NCI-H2081 treated with DMSO at 0.1 percent for 48 hours (cell line): ENCODE data around the gene VWF.

ENCODE experiments used
- DNase-seq: peaks from one replicate; lab custom pipeline; 2025; lab: John Stamatoyannopoulos, UW

Gene VWF

GRCh38 chr12:6076776-6077691 is 47.4 kb downstream of the VWF start:
- no peak for DNase-seq

DNA sequence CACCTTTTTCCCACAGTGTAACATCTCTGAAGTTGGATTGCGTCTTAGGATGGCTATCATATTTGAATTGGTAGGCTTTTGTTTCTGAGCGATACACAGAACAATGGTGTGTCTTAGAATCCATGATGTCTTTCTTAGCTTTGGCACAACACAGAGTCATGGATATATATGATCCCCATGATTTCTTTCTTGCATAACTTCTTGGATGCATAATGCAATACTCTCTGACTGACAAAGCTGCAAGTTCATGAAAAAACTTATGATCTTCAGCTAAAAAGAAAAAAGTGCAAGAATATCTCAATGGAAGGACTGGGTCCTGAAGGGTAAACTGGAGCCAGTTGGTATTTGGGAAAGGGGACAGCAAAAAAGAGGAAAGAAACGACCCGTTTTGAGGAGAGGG is 48.1 kb downstream of the VWF start:
- no peak for DNase-seq

DNA sequence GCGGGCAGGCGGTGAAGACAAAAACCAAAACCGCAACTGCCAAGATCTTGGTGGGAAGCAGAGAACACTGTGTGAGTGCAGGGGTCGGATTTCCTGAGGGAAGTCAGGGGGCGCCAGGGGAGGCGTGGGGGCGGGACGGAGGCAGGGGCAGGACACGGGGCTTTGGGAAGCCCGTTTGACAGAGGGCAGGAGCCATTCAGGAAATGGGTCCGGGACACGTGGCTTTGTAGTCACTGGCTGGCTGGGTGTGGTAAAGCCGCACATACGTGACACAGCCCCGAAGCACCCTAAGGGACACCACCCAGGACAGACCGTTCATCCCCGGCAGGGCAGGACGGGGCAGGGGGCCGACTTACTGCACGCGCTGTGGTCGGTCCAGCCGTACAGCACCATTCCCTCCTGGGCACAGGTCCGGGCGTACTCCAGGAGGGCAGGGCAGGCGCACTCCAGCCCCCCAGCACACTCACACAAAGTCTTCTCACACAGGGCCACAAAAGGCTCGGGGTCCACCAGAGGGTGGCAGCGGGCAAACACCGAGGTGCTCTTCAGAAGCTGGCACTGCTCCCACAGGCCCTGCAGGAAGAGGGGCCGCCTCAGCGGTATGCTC is 49.4 kb downstream of the VWF start:
- no peak for DNase-seq

DNA sequence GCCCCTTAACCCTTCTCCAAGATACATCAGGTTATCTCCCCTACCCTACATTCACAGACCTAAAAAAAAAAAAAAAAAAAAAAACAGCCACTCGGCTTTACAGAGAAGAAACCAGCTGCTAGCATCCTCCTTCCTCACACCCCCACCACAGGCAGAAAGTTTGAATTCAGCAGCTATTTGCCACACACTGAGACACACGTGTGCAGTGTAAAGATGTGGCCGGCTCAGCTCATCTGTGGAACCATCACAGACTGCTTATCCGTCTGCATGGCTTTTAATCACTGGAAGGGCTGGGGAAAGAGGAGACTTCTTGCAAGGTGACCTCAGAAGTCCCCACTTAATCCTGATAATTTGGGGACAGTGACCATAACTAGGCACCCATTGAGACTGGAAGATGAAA is 50.0 kb downstream of the VWF start:
- DNase-seq, result no peak

DNA sequence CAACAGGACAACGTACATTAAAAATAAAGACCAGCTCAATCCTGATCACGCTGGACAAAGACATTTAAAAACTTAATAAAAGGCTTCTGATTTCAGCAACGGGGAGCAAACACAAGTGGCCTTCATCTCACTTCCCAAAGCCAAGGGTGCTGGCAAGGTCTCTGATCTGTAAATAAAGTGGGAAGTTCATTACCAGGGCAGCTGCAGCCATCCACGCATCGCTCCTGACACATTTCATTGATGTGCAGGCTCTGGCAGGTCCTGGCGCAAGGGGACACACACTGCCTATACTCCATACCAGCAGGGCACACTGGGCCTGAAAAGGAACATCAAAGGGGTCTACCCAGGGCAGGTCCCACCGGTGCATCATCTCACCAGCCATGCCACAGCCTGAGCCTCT is 51.0 kb downstream of the VWF start:
- DNase-seq, result no peak

- no peak for DNase-seq
These were observed 52.1 kb downstream of the VWF start for GRCh38 chr12:6072302-6072752.

- no peak for DNase-seq
These were observed 52.9 kb downstream of the VWF start for GRCh38 chr12:6071589-6071988.

GRCh38 chr12:6070472-6071257 is 53.8 kb downstream of the VWF start:
- DNase-seq, result no peak

GRCh38 chr12:6069437-6070093 is 54.9 kb downstream of the VWF start:
- DNase-seq, result no peak

GRCh38 chr12:6068227-6068626 is 56.2 kb downstream of the VWF start:
- DNase-seq, result no peak

- DNase-seq, result no peak
These were observed 57.1 kb downstream of the VWF start for GRCh38 chr12:6067152-6067916.

- no peak for DNase-seq
These were observed 57.8 kb downstream of the VWF start for GRCh38 chr12:6066651-6067050.

- no peak for DNase-seq
These were observed 58.6 kb downstream of the VWF start for GRCh38 chr12:6065863-6066199.

GRCh38 chr12:6065131-6065862 is 59.2 kb downstream of the VWF start:
- no peak for DNase-seq

- no peak for DNase-seq
These were observed 61.4 kb downstream of the VWF start for GRCh38 chr12:6062757-6063735.

- DNase-seq, result no peak
These were observed 62.1 kb downstream of the VWF start for GRCh38 chr12:6062395-6062756.

GRCh38 chr12:6061660-6062059 is 62.8 kb downstream of the VWF start:
- DNase-seq, result no peak

GRCh38 chr12:6059860-6060565 is 64.5 kb downstream of the VWF start:
- DNase-seq, result no peak

DNA sequence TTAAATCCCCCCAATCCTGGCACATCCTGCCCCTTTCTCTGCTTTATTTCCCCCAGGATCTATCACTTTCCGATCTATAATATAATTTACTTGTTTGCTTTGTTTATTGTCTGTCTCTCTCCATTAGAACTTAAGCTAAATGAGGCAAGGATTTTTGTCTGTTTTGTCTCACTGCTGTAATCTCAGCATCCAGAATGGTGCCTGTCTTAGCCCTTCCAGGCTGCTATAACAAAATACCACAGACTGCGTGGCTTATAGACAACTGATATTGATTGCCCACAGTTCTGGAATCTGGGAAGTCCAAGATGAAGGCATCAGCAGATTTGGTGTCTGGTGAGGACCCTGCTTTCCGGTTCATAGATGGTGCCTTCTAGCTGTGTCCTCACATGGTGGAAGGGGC is 65.2 kb downstream of the VWF start:
- DNase-seq, result no peak
